ENCODE results near the gene SLC25A29.

Gene SLC25A29, protein sequence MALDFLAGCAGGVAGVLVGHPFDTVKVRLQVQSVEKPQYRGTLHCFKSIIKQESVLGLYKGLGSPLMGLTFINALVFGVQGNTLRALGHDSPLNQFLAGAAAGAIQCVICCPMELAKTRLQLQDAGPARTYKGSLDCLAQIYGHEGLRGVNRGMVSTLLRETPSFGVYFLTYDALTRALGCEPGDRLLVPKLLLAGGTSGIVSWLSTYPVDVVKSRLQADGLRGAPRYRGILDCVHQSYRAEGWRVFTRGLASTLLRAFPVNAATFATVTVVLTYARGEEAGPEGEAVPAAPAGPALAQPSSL

DNA sequence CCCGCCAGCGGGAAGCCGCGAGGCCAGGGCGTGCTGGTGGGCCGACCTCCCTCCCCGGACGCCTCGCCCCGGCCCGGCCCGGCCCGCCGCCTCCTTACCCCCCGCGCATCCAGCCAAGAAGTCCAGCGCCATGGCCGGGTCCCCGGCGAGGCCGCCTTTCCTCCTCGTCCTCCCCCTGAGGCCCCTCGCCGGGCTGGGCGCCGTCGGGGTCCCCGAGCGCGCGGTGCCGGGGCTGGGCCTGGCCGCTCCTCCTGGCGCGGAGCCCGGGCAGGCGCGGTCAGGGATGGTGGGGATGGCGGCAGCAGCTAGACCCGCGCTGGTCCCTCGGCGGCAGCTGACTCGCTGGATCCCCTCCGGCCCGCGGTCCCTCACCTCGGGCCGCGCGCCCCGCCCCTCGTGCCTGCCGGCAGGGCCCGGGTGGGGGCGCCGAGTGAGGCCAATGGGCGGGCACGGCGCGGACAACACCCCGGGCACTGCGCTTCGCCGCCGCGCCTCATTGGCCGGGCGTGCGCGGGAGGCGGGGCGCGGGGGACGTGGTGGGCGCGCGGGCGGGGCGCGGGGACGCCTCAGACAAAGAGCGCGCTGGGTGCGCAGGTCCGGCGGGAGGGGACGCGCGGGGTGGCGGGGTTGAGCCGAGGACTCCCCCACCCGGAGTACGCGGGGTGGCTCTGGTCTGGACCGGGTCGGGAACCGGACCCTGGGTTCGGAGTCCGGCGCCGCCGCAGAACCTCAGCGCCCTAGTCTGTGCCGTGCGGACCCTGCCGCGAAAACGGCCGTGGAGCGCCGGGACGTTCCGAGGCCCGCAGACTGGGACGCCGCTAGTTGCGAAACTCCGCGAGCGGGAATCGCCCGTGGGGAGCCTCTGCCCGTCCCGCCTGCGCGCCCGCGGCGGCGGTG is at the start of gene SLC25A29:
Gene SLC25A29, minus strand, starts transcription at position 344 of the 897 bp plus-strand sequence. Its CDS starts 212 bp downstream, at position 132.
- peak; percentile 16 for DNase-seq (ENCODE audit: low read depth, low spot score)
- TF ChIP-seq, protein P1, sequence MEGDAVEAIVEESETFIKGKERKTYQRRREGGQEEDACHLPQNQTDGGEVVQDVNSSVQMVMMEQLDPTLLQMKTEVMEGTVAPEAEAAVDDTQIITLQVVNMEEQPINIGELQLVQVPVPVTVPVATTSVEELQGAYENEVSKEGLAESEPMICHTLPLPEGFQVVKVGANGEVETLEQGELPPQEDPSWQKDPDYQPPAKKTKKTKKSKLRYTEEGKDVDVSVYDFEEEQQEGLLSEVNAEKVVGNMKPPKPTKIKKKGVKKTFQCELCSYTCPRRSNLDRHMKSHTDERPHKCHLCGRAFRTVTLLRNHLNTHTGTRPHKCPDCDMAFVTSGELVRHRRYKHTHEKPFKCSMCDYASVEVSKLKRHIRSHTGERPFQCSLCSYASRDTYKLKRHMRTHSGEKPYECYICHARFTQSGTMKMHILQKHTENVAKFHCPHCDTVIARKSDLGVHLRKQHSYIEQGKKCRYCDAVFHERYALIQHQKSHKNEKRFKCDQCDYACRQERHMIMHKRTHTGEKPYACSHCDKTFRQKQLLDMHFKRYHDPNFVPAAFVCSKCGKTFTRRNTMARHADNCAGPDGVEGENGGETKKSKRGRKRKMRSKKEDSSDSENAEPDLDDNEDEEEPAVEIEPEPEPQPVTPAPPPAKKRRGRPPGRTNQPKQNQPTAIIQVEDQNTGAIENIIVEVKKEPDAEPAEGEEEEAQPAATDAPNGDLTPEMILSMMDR (IDR thresholded peaks at IDR 0.05; ENCODE audit: insufficient read depth, low read length, missing control alignments): no peak
- H3K4me3 ChIP-seq (ENCODE audit: low read depth, low read length): peak within 1 kb of the TSS; percentile 72
- CTCF ChIA-PET: interaction anchor here (1.0 to 14.1 kb wide), 3 partner anchors 8 to 22 kb away, joined by 3 to 141 read pairs (median 5); no protein-coding TSS in a partner anchor
- POLR2A ChIA-PET: interaction anchor here (1.0 kb wide), 1 partner anchor 10 kb away, joined by 3 read pairs; no protein-coding TSS in a partner anchor

DNA sequence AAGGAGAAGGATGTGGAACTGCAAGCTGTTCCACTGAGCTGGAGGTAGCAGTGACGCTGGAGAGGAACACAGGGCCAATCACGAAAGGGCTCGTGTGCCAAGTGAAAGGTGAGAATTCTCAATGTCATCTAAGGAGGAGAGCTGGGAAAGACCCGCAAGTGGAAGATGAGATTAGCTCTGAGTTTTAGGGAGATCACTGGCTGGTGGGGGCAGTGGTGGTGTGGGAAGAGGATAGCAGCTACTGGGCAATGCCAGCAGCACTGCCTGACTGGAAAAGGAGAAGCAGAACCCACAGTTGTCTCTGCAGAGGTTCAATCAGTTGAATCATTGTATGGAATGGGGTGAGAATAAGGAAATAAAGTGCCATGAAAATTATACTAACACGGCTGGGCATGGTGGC is 44.7 kb upstream of the SLC25A29 start:
- CTCF ChIA-PET: interaction anchor here (1.4 kb wide), 1 partner anchor 48 kb away, joined by 4 read pairs; no protein-coding TSS in a partner anchor
- no peak for DNase-seq (ENCODE audit: low read depth, low spot score)
- POLR2A ChIA-PET: no interaction called here
- TF ChIP-seq, protein P1 (IDR thresholded peaks at IDR 0.05; ENCODE audit: insufficient read depth, low read length, missing control alignments): no peak
- H3K4me3 ChIP-seq (ENCODE audit: low read depth, low read length): no peak overlapping the region

DNA sequence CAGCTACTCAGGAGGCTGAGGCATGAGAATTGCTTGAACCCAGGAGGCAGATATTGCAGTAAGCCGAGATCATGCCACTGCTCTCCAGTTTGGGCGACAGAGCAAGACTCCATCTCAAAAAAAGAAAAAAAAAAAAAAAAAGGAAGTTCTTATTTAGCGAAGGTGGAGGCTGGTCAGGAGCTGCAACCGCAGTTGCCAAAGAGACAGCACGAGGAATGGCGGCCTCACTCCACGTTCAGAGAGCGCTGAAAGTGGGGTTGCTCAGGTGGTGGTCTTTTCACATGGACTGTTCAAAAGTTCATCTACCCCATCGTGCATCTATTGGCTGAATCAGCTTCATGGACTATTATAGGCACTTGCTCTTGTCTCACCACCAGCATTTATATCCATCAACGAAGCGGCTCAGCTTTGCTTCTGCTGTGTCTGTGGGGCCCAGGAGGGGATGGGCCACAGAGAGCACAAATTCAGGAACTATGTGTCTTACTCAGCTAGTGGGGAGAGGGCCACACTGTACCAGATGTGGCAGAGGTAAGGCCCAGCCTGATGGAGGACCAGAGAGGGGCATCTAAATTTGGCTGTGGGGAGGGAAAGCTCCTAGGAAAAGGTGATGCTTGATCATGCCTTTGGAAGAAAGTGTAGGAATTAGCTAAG is 44.2 kb upstream of the SLC25A29 start:
- ChIA-PET POLR2A (no interaction called here), CTCF (interaction anchor here (1.4 kb wide), 1 partner anchor 48 kb away, joined by 4 read pairs; no protein-coding TSS in a partner anchor)
- H3K4me3 ChIP-seq (ENCODE audit: low read depth, low read length): no peak overlapping the region
- no peak for DNase-seq (ENCODE audit: low read depth, low spot score)
- TF ChIP-seq, protein P1 (IDR thresholded peaks at IDR 0.05; ENCODE audit: insufficient read depth, low read length, missing control alignments): no peak

DNA sequence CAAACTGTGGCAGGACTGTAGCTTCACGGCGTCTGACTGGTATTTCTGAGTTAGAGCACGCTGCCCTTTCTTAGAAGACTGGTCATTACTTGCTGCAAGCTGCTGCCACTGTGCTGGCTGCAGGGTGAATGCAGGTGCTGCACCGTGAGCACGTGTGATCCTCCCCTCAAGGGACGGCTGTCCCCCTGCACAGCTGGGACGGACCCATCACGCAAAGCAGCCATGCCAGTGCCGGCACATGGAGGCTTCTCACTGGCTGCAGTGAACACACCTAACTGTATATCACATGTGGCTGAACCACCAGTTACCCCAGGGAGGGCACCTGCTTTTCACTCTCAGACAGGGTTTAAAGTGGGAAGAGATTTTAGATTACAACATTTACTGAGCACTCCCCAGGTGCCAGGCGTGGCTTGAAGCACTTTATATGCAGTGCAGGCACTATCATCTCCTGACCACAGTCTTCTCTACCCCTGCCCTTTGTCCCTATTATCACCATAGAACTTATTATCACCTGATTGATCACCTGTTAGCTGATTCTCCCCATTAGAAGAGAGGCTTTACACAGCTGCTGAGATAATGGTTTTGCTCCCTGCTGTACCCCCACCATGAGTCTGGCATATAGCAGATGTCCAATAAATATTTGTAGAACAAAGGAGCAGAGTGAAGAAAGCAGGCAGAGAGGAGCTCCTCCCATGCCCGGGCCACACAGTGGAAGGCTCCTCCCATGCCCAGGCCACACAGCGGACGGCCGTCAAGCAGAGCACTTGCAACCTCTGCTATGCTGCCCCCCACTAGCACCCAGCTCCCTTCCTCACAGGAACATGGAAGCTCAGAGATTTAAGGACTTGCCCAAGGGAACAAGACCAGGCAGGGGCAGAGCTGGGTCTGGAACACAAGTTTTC is 42.8 kb upstream of the SLC25A29 start:
- ChIA-PET CTCF (no interaction called here), POLR2A (no interaction called here)
- H3K4me3 ChIP-seq (ENCODE audit: low read depth, low read length): no peak overlapping the region
- TF ChIP-seq, protein P1 (IDR thresholded peaks at IDR 0.05; ENCODE audit: insufficient read depth, low read length, missing control alignments): no peak
- no peak for DNase-seq (ENCODE audit: low read depth, low spot score)

DNA sequence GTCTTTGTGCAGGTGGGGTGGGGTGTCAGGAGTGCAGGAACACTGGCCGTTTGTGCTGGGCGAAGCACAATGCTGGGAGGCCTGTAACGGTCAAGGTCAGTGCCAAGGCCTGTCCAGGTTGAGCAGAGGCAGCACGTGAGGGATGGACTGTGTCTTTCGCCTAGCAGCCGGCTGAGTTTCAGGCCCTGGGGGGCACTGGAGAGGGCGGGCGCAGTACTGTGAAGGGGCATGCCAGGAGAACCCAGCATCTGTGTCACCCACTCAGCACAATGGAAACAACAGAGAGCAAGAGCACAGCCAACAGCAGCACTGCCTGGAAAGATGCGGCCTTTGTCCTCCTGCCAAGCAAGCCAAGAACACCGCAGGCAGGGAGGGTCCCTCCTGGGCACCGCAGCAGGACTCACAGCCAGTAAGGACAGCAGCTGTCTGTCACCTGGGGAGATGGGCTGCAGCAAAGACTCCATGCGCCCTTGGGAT is 42.0 kb upstream of the SLC25A29 start:
- TF ChIP-seq, protein P1 (IDR thresholded peaks at IDR 0.05; ENCODE audit: insufficient read depth, low read length, missing control alignments): no peak
- POLR2A ChIA-PET: no interaction called here
- DNase-seq (ENCODE audit: low read depth, low spot score): no peak
- no peak overlapping the region for H3K4me3 ChIP-seq (ENCODE audit: low read depth, low read length)
- CTCF ChIA-PET: no interaction called here

Data from AG04449 (cell line).